ENCODE data around the gene FGF3. TPM values are rescaled to one million over a fixed set of nuclear protein-coding genes. Genes with fewer than 3 reads are reported as not detected.
"Not testable (repeated sequence)": the region's sequence is repeated elsewhere in the genome, so short reads cannot be mapped to it uniquely, and the experiment has no call there.

Gene FGF3
- total RNA-seq, 4 donors from 2014 or later = not detected

- intact Hi-C loops (cut with DNase I) = no loop called here
- no peak for DNase-seq (ENCODE audit: extremely low spot score)
These were observed 48.7 kb downstream of the FGF3 start for GRCh38 chr11:69770540-69770939.

DNA sequence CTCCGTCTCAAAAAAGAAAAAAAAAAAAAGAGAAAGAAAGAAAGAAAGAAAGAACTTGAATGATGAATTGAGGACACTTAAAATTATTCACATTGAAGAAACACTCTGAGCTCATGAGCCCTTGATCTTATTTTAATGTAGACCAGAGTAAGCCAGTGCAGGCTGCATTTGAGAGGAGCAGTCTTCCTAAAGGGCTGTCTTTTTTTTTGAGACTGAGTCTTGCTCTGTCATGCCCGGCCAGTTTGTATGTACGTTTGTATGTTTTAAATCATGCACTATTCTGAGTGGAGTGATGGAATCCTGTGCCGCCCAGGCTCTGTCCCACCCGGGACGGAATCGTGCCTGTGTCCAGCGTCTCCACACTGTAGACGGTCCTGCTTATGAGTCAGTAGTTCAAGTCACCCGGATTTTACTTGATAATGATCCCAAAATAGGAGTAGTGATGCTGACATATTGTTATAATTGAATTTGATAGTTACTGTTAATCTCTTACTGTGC is 53.7 kb downstream of the FGF3 start:
- H3K27me3 ChIP-seq = peaks cover 0 to 77% (median 0%) of the 10 kb centered on the region in 4 donors
- H3K9me3 ChIP-seq = peaks cover 0 to 13% (median 6%) of the 10 kb centered on the region in 4 donors
- DNase-seq (ENCODE audit: extremely low spot score) = no peak
- intact Hi-C loops (cut with DNase I) = no loop called here
- H3K4me3 ChIP-seq = no peak overlapping the region
- TF ChIP-seq, protein P1, sequence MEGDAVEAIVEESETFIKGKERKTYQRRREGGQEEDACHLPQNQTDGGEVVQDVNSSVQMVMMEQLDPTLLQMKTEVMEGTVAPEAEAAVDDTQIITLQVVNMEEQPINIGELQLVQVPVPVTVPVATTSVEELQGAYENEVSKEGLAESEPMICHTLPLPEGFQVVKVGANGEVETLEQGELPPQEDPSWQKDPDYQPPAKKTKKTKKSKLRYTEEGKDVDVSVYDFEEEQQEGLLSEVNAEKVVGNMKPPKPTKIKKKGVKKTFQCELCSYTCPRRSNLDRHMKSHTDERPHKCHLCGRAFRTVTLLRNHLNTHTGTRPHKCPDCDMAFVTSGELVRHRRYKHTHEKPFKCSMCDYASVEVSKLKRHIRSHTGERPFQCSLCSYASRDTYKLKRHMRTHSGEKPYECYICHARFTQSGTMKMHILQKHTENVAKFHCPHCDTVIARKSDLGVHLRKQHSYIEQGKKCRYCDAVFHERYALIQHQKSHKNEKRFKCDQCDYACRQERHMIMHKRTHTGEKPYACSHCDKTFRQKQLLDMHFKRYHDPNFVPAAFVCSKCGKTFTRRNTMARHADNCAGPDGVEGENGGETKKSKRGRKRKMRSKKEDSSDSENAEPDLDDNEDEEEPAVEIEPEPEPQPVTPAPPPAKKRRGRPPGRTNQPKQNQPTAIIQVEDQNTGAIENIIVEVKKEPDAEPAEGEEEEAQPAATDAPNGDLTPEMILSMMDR (IDR thresholded peaks at IDR 0.05) = no peak
- TF ChIP-seq POLR2A (IDR thresholded peaks at IDR 0.05; ENCODE audit: low read depth) (no peak), POLR2AphosphoS5 (IDR thresholded peaks at IDR 0.05) (no peak), EP300 (IDR thresholded peaks at IDR 0.05) (no peak)
- H3K27ac ChIP-seq (replicated peaks in 1 of 4) = no peak overlapping the region
- H3K36me3 ChIP-seq = no peaks in the 10 kb centered on the region
- 80% methylated on average over 9 of the region's 10 CpGs for WGBS
- H3K4me1 ChIP-seq = no peaks in the 10 kb centered on the region

More at GRCh38 chr11:69770540-69770939, 48.7 kb downstream of the FGF3 start:
- no peak overlapping the region for H3K27ac ChIP-seq (replicated peaks in 1 of 4)
- H3K36me3 ChIP-seq = no peaks in the 10 kb centered on the region
- no peak overlapping the region for H3K4me3 ChIP-seq
- peaks cover 0 to 85% (median 19%) of the 10 kb centered on the region in 4 donors for H3K27me3 ChIP-seq
- peaks cover 0 to 9% (median 6%) of the 10 kb centered on the region in 4 donors for H3K9me3 ChIP-seq
- H3K4me1 ChIP-seq = peaks cover 0 to 17% (median 4%) of the 10 kb centered on the region in 4 donors
- TF ChIP-seq, protein P1 (IDR thresholded peaks at IDR 0.05) = no peak
- no peak for TF ChIP-seq POLR2A (IDR thresholded peaks at IDR 0.05; ENCODE audit: low read depth)
- no peak for TF ChIP-seq EP300 (IDR thresholded peaks at IDR 0.05)
- TF ChIP-seq POLR2AphosphoS5 (IDR thresholded peaks at IDR 0.05) = no peak
- 40% methylated on average over 5 of the region's 5 CpGs for whole genome bisulfite sequencing

DNA sequence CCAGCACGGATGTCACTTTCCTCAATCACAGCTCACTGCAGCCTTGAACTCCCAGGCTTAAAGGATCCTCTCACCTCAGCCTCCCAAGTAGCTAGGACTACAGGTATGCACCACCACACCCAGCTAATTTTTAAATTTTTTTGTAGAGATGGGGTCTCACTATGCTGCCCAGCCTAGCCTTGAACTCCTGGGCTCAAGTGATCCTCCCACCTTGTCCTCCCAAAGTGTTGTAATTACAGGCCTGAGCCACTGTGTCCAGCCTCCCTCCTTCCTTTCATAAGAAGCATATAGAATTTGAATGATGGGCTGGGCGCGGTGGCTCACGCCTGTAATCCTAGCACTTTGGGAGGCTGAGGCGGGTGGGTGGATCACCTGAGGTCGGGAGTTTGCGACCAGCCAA is 54.3 kb downstream of the FGF3 start:
- H3K27ac ChIP-seq (replicated peaks in 1 of 4); DNase-seq (ENCODE audit: extremely low spot score); intact Hi-C loops (cut with DNase I); H3K4me1 ChIP-seq; H3K36me3 ChIP-seq; H3K4me3 ChIP-seq: not testable (repeated sequence)
- WGBS = 96% methylated on average over 7 of the region's 7 CpGs
- Histone ChIP-seq H3K9me3 (peaks cover 0 to 13% (median 6%) of the 10 kb centered on the region in 4 donors), H3K27me3 (peaks cover 0 to 76% (median 0%) of the 10 kb centered on the region in 4 donors)

GRCh38 chr11:69760319-69760718 is 58.9 kb downstream of the FGF3 start:
- WGBS = 48% methylated on average over 4 of the region's 4 CpGs
- H3K36me3 ChIP-seq = no peaks in the 10 kb centered on the region
- H3K4me3 ChIP-seq = no peak overlapping the region
- H3K4me1 ChIP-seq = no peaks in the 10 kb centered on the region
- peaks cover 0 to 21% (median 16%) of the 10 kb centered on the region in 4 donors for H3K9me3 ChIP-seq
- no peak for DNase-seq (ENCODE audit: extremely low spot score)
- H3K27me3 ChIP-seq = peaks cover 0 to 65% (median 0%) of the 10 kb centered on the region in 4 donors
- H3K27ac ChIP-seq (replicated peaks in 1 of 4) = no peak overlapping the region
- intact Hi-C loops (cut with DNase I) = no loop called here
- TF ChIP-seq POLR2AphosphoS5 (IDR thresholded peaks at IDR 0.05) (no peak), EP300 (IDR thresholded peaks at IDR 0.05) (no peak)
- TF ChIP-seq, protein P1 (IDR thresholded peaks at IDR 0.05) = no peak

Other genes starting within 250 kb of the FGF3 start
- gene CCND1, start 178.3 kb downstream of the FGF3 start, total RNA-seq = 10 to 100 TPM; 54.4 to 92.7 (median 62.0) TPM
- 10 to 100 TPM; 12.2 to 18.6 (median 14.1) TPM for gene LTO1, start 144.1 kb downstream of the FGF3 start, total RNA-seq
- not detected for gene FGF19, start 115.4 kb downstream of the FGF3 start, total RNA-seq
- gene FGF4, start 44.1 kb downstream of the FGF3 start, total RNA-seq = not detected

Measured in esophagus muscularis mucosa (tissue), 4 donors.